ENCODE measurements around the gene MVB12B. TPM values are rescaled to one million over a fixed set of nuclear protein-coding genes. Genes with fewer than 3 reads are reported as not detected.

The MVB12B gene
- polyA plus RNA-seq, 2 donors, result 2.1 to 2.4 TPM

- Histone ChIP-seq H3K27me3 (ENCODE audit: control insufficient read depth in 1 of 2, insufficient read depth in 2 of 2, low read length in 2 of 2) (no peaks in the 10 kb centered on the region), H3K4me3 (ENCODE audit: low read depth in 1 of 2, low read length in 2 of 2) (no peak overlapping the region), H3K27ac (ENCODE audit: low read depth in 2 of 2, low read length in 1 of 2) (no peak overlapping the region), H3K9me3 (ENCODE audit: control insufficient read depth in 2 of 2, insufficient read depth in 1 of 2, low read depth in 1 of 2, low read length in 1 of 2) (no peaks in the 10 kb centered on the region), H3K36me3 (ENCODE audit: control insufficient read depth in 2 of 2, insufficient read depth in 2 of 2, low read length in 1 of 2) (peaks cover 0 to 4% of the 10 kb centered on the region in 2 donors), H3K4me1 (ENCODE audit: control insufficient read depth in 2 of 2, insufficient read depth in 2 of 2, low read length in 1 of 2) (peaks cover 0 to 2% of the 10 kb centered on the region in 2 donors)
- WGBS, 2 donors, result 89 to 94% methylated on average over 11 of the region's 11 CpGs
Observed at GRCh38 chr9:126486276-126486675, 159.6 kb downstream of the MVB12B start.

GRCh38 chr9:126487856-126488255 lies 161.2 kb downstream of the MVB12B start:
- no peak overlapping the region for H3K27ac ChIP-seq (ENCODE audit: low read depth in 2 of 2, low read length in 1 of 2)

GRCh38 chr9:126488310-126488709 lies 161.7 kb downstream of the MVB12B start:
- Histone ChIP-seq H3K9me3 (ENCODE audit: control insufficient read depth in 2 of 2, insufficient read depth in 1 of 2, low read depth in 1 of 2, low read length in 1 of 2) (no peaks in the 10 kb centered on the region), H3K4me1 (ENCODE audit: control insufficient read depth in 2 of 2, insufficient read depth in 2 of 2, low read length in 1 of 2) (no peaks in the 10 kb centered on the region), H3K4me3 (ENCODE audit: low read depth in 1 of 2, low read length in 2 of 2) (no peak overlapping the region), H3K36me3 (ENCODE audit: control insufficient read depth in 2 of 2, insufficient read depth in 2 of 2, low read length in 1 of 2) (peaks cover 0 to 4% of the 10 kb centered on the region in 2 donors), H3K27me3 (ENCODE audit: control insufficient read depth in 1 of 2, insufficient read depth in 2 of 2, low read length in 2 of 2) (no peaks in the 10 kb centered on the region), H3K27ac (ENCODE audit: low read depth in 2 of 2, low read length in 1 of 2) (no peak overlapping the region)
- 68 to 71% methylated on average over 8 of the region's 8 CpGs for WGBS, 2 donors

More at GRCh38 chr9:126487856-126488255, 161.2 kb downstream of the MVB12B start:
- WGBS, 2 donors, result 80 to 88% methylated on average over 12 of the region's 12 CpGs
- Histone ChIP-seq H3K9me3 (ENCODE audit: control insufficient read depth in 2 of 2, insufficient read depth in 1 of 2, low read depth in 1 of 2, low read length in 1 of 2) (no peaks in the 10 kb centered on the region), H3K4me1 (ENCODE audit: control insufficient read depth in 2 of 2, insufficient read depth in 2 of 2, low read length in 1 of 2) (no peaks in the 10 kb centered on the region), H3K36me3 (ENCODE audit: control insufficient read depth in 2 of 2, insufficient read depth in 2 of 2, low read length in 1 of 2) (peaks cover 0 to 4% of the 10 kb centered on the region in 2 donors), H3K4me3 (ENCODE audit: low read depth in 1 of 2, low read length in 2 of 2) (no peak overlapping the region), H3K27me3 (ENCODE audit: control insufficient read depth in 1 of 2, insufficient read depth in 2 of 2, low read length in 2 of 2) (no peaks in the 10 kb centered on the region)

- Histone ChIP-seq H3K9me3 (ENCODE audit: control insufficient read depth in 2 of 2, insufficient read depth in 1 of 2, low read depth in 1 of 2, low read length in 1 of 2) (no peaks in the 10 kb centered on the region), H3K4me3 (ENCODE audit: low read depth in 1 of 2, low read length in 2 of 2) (no peak overlapping the region), H3K4me1 (ENCODE audit: control insufficient read depth in 2 of 2, insufficient read depth in 2 of 2, low read length in 1 of 2) (no peaks in the 10 kb centered on the region), H3K27me3 (ENCODE audit: control insufficient read depth in 1 of 2, insufficient read depth in 2 of 2, low read length in 2 of 2) (no peaks in the 10 kb centered on the region), H3K27ac (ENCODE audit: low read depth in 2 of 2, low read length in 1 of 2) (no peak overlapping the region), H3K36me3 (ENCODE audit: control insufficient read depth in 2 of 2, insufficient read depth in 2 of 2, low read length in 1 of 2) (peaks cover 0 to 2% of the 10 kb centered on the region in 2 donors)
- 92% methylated on average over 8 of the region's 8 CpGs for WGBS, 2 donors
Observed at GRCh38 chr9:126488881-126489404, 162.3 kb downstream of the MVB12B start.

- H3K4me1 ChIP-seq (ENCODE audit: control insufficient read depth in 2 of 2, insufficient read depth in 2 of 2, low read length in 1 of 2), result no peaks in the 10 kb centered on the region
- H3K27me3 ChIP-seq (ENCODE audit: control insufficient read depth in 1 of 2, insufficient read depth in 2 of 2, low read length in 2 of 2), result no peaks in the 10 kb centered on the region
- H3K9me3 ChIP-seq (ENCODE audit: control insufficient read depth in 2 of 2, insufficient read depth in 1 of 2, low read depth in 1 of 2, low read length in 1 of 2), result no peaks in the 10 kb centered on the region
- no peak overlapping the region for H3K27ac ChIP-seq (ENCODE audit: low read depth in 2 of 2, low read length in 1 of 2)
- 81 to 86% methylated on average over 20 of the region's 20 CpGs for WGBS, 2 donors
- H3K36me3 ChIP-seq (ENCODE audit: control insufficient read depth in 2 of 2, insufficient read depth in 2 of 2, low read length in 1 of 2), result peaks cover 0 to 2% of the 10 kb centered on the region in 2 donors
- no peak overlapping the region for H3K4me3 ChIP-seq (ENCODE audit: low read depth in 1 of 2, low read length in 2 of 2)
Observed at GRCh38 chr9:126489581-126490213, 163.1 kb downstream of the MVB12B start.

GRCh38 chr9:126490214-126490631 lies 163.6 kb downstream of the MVB12B start:
- WGBS, 2 donors, result 57 to 63% methylated on average over 19 of the region's 19 CpGs
- Histone ChIP-seq H3K27ac (ENCODE audit: low read depth in 2 of 2, low read length in 1 of 2) (no peak overlapping the region), H3K4me3 (ENCODE audit: low read depth in 1 of 2, low read length in 2 of 2) (no peak overlapping the region), H3K27me3 (ENCODE audit: control insufficient read depth in 1 of 2, insufficient read depth in 2 of 2, low read length in 2 of 2) (no peaks in the 10 kb centered on the region), H3K36me3 (ENCODE audit: control insufficient read depth in 2 of 2, insufficient read depth in 2 of 2, low read length in 1 of 2) (peaks cover 0 to 2% of the 10 kb centered on the region in 2 donors), H3K4me1 (ENCODE audit: control insufficient read depth in 2 of 2, insufficient read depth in 2 of 2, low read length in 1 of 2) (no peaks in the 10 kb centered on the region), H3K9me3 (ENCODE audit: control insufficient read depth in 2 of 2, insufficient read depth in 1 of 2, low read depth in 1 of 2, low read length in 1 of 2) (no peaks in the 10 kb centered on the region)

GRCh38 chr9:126490871-126491567 lies 164.4 kb downstream of the MVB12B start:
- Histone ChIP-seq H3K9me3 (ENCODE audit: control insufficient read depth in 2 of 2, insufficient read depth in 1 of 2, low read depth in 1 of 2, low read length in 1 of 2) (no peaks in the 10 kb centered on the region), H3K36me3 (ENCODE audit: control insufficient read depth in 2 of 2, insufficient read depth in 2 of 2, low read length in 1 of 2) (peaks cover 0 to 2% of the 10 kb centered on the region in 2 donors), H3K4me1 (ENCODE audit: control insufficient read depth in 2 of 2, insufficient read depth in 2 of 2, low read length in 1 of 2) (no peaks in the 10 kb centered on the region), H3K27ac (ENCODE audit: low read depth in 2 of 2, low read length in 1 of 2) (no peak overlapping the region), H3K27me3 (ENCODE audit: control insufficient read depth in 1 of 2, insufficient read depth in 2 of 2, low read length in 2 of 2) (no peaks in the 10 kb centered on the region), H3K4me3 (ENCODE audit: low read depth in 1 of 2, low read length in 2 of 2) (no peak overlapping the region)
- 55 to 57% methylated on average over 20 of the region's 20 CpGs for WGBS, 2 donors

- H3K36me3 ChIP-seq (ENCODE audit: control insufficient read depth in 2 of 2, insufficient read depth in 2 of 2, low read length in 1 of 2), result peaks cover 0 to 2% of the 10 kb centered on the region in 2 donors
- 67% methylated on average over 3 of the region's 3 CpGs for WGBS, 2 donors
- no peaks in the 10 kb centered on the region for H3K4me1 ChIP-seq (ENCODE audit: control insufficient read depth in 2 of 2, insufficient read depth in 2 of 2, low read length in 1 of 2)
- H3K27ac ChIP-seq (ENCODE audit: low read depth in 2 of 2, low read length in 1 of 2), result no peak overlapping the region
- H3K27me3 ChIP-seq (ENCODE audit: control insufficient read depth in 1 of 2, insufficient read depth in 2 of 2, low read length in 2 of 2), result no peaks in the 10 kb centered on the region
- no peaks in the 10 kb centered on the region for H3K9me3 ChIP-seq (ENCODE audit: control insufficient read depth in 2 of 2, insufficient read depth in 1 of 2, low read depth in 1 of 2, low read length in 1 of 2)
- no peak overlapping the region for H3K4me3 ChIP-seq (ENCODE audit: low read depth in 1 of 2, low read length in 2 of 2)
Observed at GRCh38 chr9:126491568-126491879, 164.9 kb downstream of the MVB12B start.

- Histone ChIP-seq H3K9me3 (ENCODE audit: control insufficient read depth in 2 of 2, insufficient read depth in 1 of 2, low read depth in 1 of 2, low read length in 1 of 2) (no peaks in the 10 kb centered on the region), H3K4me3 (ENCODE audit: low read depth in 1 of 2, low read length in 2 of 2) (no peak overlapping the region), H3K27me3 (ENCODE audit: control insufficient read depth in 1 of 2, insufficient read depth in 2 of 2, low read length in 2 of 2) (no peaks in the 10 kb centered on the region), H3K27ac (ENCODE audit: low read depth in 2 of 2, low read length in 1 of 2) (no peak overlapping the region), H3K4me1 (ENCODE audit: control insufficient read depth in 2 of 2, insufficient read depth in 2 of 2, low read length in 1 of 2) (no peaks in the 10 kb centered on the region), H3K36me3 (ENCODE audit: control insufficient read depth in 2 of 2, insufficient read depth in 2 of 2, low read length in 1 of 2) (peaks cover 0 to 2% of the 10 kb centered on the region in 2 donors)
- WGBS, 2 donors, result 81 to 89% methylated on average over 10 of the region's 10 CpGs
Observed at GRCh38 chr9:126491949-126492348, 165.3 kb downstream of the MVB12B start.
